SK-N-SH (cell line): ENCODE measurements around the gene CFAP100. TPM values are rescaled to one million over a fixed set of nuclear protein-coding genes. Genes with fewer than 3 reads are reported as not detected.

Source experiments
- CTCF ChIA-PET: fragments of 300-600, 350-600 bp; formaldehyde crosslinking; extraction: SDS; loops from one replicate; lab custom pipeline; 2021; lab: Yijun Ruan, JAX
- POLR2A ChIA-PET: fragments of 350-600 bp; sonication (Branson Sonifier 250); formaldehyde crosslinking; extraction: SDS; loops from one replicate; lab custom pipeline; 2020; ENCODE audit warnings: antibody characterized with exemption, inconsistent platforms; lab: Yijun Ruan, JAX
- DNase-seq: peaks from one replicate; pipeline ENCODE4 v3.0.0; 2012
- H2AFZ ChIP-seq: fragments of 200-600 bp; sonication (generic); 2 replicates; pipeline ENCODE4 v1.8.1; 2016; ENCODE audit warnings: antibody characterized with exemption, mild to moderate bottlenecking, low read depth
- H3F3A ChIP-seq: fragments of 200-600 bp; sonication (generic); replicated peaks from 2 replicates; pipeline ENCODE3; 2016; ENCODE audit warnings: antibody characterized with exemption, mild to moderate bottlenecking; ENCODE audit not compliant: insufficient read depth
- H3K27ac ChIP-seq, 2 experiments: fragments of 200-500 bp in 1 of 2; fragments of 200-600 bp in 1 of 2; sonication (Bioruptor generic) in 1 of 2; sonication (generic), shearing (Covaris generic) in 1 of 2; 2 replicates each; pipeline versions ENCODE4 v1.5.1 to v1.6.1; 2014 to 2016; ENCODE audit warnings: low read depth in 2 of 2, inconsistent platforms in 1 of 2, low read length in 1 of 2, mild to moderate bottlenecking in 1 of 2, mixed read lengths in 1 of 2
- H3K27me3 ChIP-seq: fragments of 200-600 bp; sonication (generic), shearing (Covaris generic); 2 replicates; pipeline ENCODE4 v1.6.1; 2016; ENCODE audit warnings: mixed run types; ENCODE audit not compliant: insufficient read depth
- H3K36me3 ChIP-seq, 2 experiments: fragments of 200-500 bp in 1 of 2; fragments of 200-600 bp in 1 of 2; sonication (Bioruptor generic) in 1 of 2; sonication (generic) in 1 of 2; replicated peaks in 1 of 2; 2 replicates each; pipeline versions ENCODE3 to v1.5.1; 2014 to 2016; ENCODE audit warnings: low read length in 1 of 2, mild to moderate bottlenecking in 1 of 2; ENCODE audit not compliant: insufficient read depth in 2 of 2, control insufficient read depth in 1 of 2
- H3K4me1 ChIP-seq, 2 experiments: fragments of 200-500 bp in 1 of 2; fragments of 200-600 bp in 1 of 2; sonication (Bioruptor generic) in 1 of 2; sonication (generic), shearing (Covaris generic) in 1 of 2; 2 replicates each; pipeline versions ENCODE4 v1.5.1 to v1.6.1; 2014 to 2016; ENCODE audit warnings: low read depth in 1 of 2, low read length in 1 of 2, mixed run types in 1 of 2; ENCODE audit not compliant: insufficient read depth in 2 of 2, control insufficient read depth in 1 of 2
- H3K4me2 ChIP-seq: fragments of 200-600 bp; sonication (generic), shearing (Covaris generic); 2 replicates; pipeline ENCODE4 v1.6.1; 2017; ENCODE audit warnings: mixed run types
- H3K4me3 ChIP-seq, 2 experiments: fragments of 200-500 bp in 1 of 2; fragments of 200-600 bp in 1 of 2; sonication (Bioruptor generic) in 1 of 2; sonication (generic), shearing (Covaris generic) in 1 of 2; 2 replicates each; pipeline versions ENCODE4 v1.5.1 to v1.8.1; 2014 to 2016; ENCODE audit warnings: low read depth in 2 of 2, inconsistent platforms in 1 of 2, low read length in 1 of 2, mild to moderate bottlenecking in 1 of 2, mixed read lengths in 1 of 2, moderate library complexity in 1 of 2
- H3K79me2 ChIP-seq: fragments of 200-600 bp; sonication (generic); 2 replicates; pipeline ENCODE4 v1.8.1; 2017; ENCODE audit warnings: mild to moderate bottlenecking; ENCODE audit not compliant: insufficient read depth
- H3K9ac ChIP-seq: fragments of 200-600 bp; sonication (generic); 2 replicates; pipeline ENCODE4 v1.6.1; 2017; ENCODE audit warnings: mixed run types
- H3K9me2 ChIP-seq: fragments of 200-600 bp; sonication (generic); 2 replicates; pipeline ENCODE4 v1.6.1; 2017; ENCODE audit warnings: mixed run types
- H3K9me3 ChIP-seq: fragments of 200-600 bp; sonication (generic); 2 replicates; pipeline ENCODE4 v1.6.1; 2017; ENCODE audit warnings: mixed run types, mild to moderate bottlenecking, moderate library complexity
- H4K20me1 ChIP-seq: fragments of 200-600 bp; sonication (generic); 2 replicates; pipeline ENCODE4 v1.6.1; 2017; ENCODE audit warnings: mild to moderate bottlenecking, mixed run types; ENCODE audit not compliant: insufficient read depth
- CHD2 ChIP-seq: fragments of 150-350 bp; IDR thresholded peaks from 2 replicates; pipeline ENCODE4 v1.6.1; 2018; ENCODE audit warnings: low read length; ENCODE audit not compliant: partially characterized antibody
- ELF1 ChIP-seq: IDR thresholded peaks from 2 replicates; pipeline ENCODE4 v1.4.0; 2012
- FOXJ3 ChIP-seq: sonication (generic); formaldehyde crosslinking; IDR thresholded peaks from 2 replicates; pipeline ENCODE4 v1.5.1; 2020; ENCODE audit warnings: mild to moderate bottlenecking, missing genetic modification reagents
- FOXM1 ChIP-seq: IDR thresholded peaks from 2 replicates; pipeline ENCODE4 v1.4.0; 2012; ENCODE audit warnings: low read depth, mild to moderate bottlenecking
- MXI1 ChIP-seq: IDR thresholded peaks from 2 replicates; pipeline ENCODE4 v1.6.1; 2012; ENCODE audit warnings: mild to moderate bottlenecking, low read depth, low read length, improper control_type of control experiment
- NFIC ChIP-seq: IDR thresholded peaks from 2 replicates; pipeline ENCODE4 v1.4.0; 2012; ENCODE audit warnings: borderline replicate concordance
- PBX3 ChIP-seq: IDR thresholded peaks from 2 replicates; pipeline ENCODE4; 2012
- RCOR1 ChIP-seq: fragments of 150-350 bp; IDR thresholded peaks from 2 replicates; pipeline ENCODE4 v1.6.1; 2017; ENCODE audit warnings: antibody characterized with exemption, low read length
- SIN3A ChIP-seq: IDR thresholded peaks from 2 replicates; pipeline ENCODE4 v1.6.1; 2012; ENCODE audit warnings: low read depth, mild to moderate bottlenecking, low read length, moderate library complexity, borderline replicate concordance
- TAF1 ChIP-seq: IDR thresholded peaks from 2 replicates; pipeline ENCODE4 v1.6.1; 2012; ENCODE audit warnings: low read depth, mild to moderate bottlenecking, low read length, moderate library complexity, borderline replicate concordance
- WGBS: methylation state at CpG from one replicate; pipeline ENCODE4 v1.1.6; 2017; ENCODE audit warnings: low lambda C conversion rate; 5-methylcytosine and 5-hydroxymethylcytosine counted together
- polyA plus RNA-seq, 3 experiments: library from polyadenylated mRNA; depleted of rRNA; stranded (reverse); fragments of >200 nt; gene quantifications; 2 replicates each; pipeline ENCODE4 v1.2.3, GENCODE V29; 2012
- TF ChIP-seq, protein P1 (sequence below): IDR thresholded peaks from 2 replicates; pipeline ENCODE4 v1.4.0; 2012; ENCODE audit warnings: low read depth, borderline replicate concordance

Gene CFAP100
- polyA plus RNA-seq, 1 of the 3 experiments (the other 2 are of a cell fraction), result not detected

DNA sequence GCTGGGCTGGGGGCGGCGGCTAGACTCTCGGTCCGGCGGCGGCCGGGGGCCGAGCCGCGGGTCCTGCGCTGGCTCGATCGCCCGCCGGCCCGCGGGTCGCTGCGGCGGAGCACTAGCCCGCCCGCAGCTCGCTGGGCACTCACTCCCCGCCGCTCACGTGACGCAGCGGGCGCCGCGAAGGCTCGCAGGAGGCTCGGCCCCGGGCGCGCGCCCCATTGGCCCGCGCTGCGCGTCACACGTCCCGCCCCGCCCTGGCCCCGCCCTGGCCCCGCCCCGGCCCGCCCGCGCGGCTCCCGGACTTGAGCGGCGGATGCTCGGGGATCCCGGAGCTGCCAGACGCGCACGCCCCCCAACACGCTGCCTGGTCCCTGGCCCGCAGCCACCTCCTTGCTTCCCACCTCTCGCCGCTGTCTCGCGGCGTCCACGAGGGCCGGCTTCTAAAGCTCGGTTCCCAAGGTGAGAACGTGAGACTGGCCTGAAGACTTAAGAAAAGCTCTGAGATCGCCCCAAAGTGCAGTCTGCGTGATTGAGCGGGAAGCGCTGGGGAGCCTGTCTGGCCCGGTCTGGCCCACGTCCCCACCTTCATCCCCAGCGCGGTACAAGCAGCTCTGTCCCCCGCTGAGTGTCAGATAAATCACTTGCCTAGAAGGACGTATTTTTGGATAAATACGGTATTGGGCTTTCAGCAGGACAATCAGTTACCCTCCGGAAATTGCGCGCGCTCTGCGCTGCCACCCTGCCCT is 37.2 kb upstream of the CFAP100 start, which contains the start of gene KLF15 (continued):
- TF ChIP-seq PBX3 (no peak), TAF1 (no peak), FOXJ3 (no peak)
- TF ChIP-seq, all 33 proteins: peak for 3

DNA sequence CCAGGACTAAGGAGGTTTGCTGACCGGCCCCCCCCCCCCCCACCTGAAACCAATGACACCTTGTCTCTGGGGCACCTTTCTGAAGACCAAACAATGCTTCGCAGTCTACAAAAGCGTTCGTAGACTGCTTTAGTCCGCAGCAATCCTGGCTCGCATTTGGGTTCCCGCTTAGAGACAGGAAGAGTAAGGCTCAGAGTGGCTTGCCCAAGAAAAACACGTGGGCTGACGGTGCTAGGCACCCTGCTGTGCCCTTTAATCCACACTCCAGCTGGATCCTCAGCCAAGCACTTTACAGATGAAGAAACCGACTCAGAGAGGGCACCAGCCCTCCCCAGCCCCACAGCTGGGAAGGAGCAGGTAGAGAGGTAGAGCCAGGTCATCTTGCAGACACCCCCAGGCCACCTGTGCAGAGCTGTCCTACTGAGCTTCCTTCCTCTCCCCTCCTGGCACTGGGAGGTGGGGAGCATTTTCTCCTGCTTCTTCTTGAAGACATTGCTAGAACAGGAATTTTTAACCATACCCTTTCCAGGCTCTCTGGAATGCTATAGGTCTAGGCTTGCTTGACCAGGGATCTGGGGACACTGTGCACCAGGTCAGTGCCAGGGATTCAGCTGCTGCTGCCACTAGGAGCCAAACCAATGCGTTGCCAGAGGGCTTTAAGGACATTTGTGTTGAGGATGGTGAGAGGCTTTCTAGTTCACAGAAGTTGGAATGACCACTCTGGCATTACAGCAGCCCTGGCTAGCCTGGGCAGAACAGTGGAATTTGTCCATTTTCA is 36.5 kb upstream of the CFAP100 start:
- Histone ChIP-seq H4K20me1 (no peaks in the 10 kb centered on the region), H3K9me2 (no peaks in the 10 kb centered on the region), H3K79me2 (no peaks in the 10 kb centered on the region), H3F3A (no peaks in the 10 kb centered on the region), H3K4me2 (peak overlapping the region; percentile 98), H3K36me3 (no peaks in the 10 kb centered on the region), H3K27ac (no peak overlapping the region), H2AFZ (no peak overlapping the region), H3K4me3 (peak overlapping the region; percentile 58 to 73), H3K9me3 (no peaks in the 10 kb centered on the region), H3K4me1 (peaks cover 0 to 21% of the 10 kb centered on the region in 2 experiments; a peak in 1 of 4 replicates), H3K9ac (no peak overlapping the region)
- ChIA-PET POLR2A (interaction anchor here (0.6 kb wide), 1 partner anchor 8 kb away, joined by 3 read pairs; no protein-coding TSS in a partner anchor), CTCF (interaction anchor here (1.2 to 1.4 kb wide), 3 partner anchors 10 to 32 kb away, joined by 3 to 5 read pairs (median 4); no protein-coding TSS in a partner anchor)
- WGBS, result 23% methylated on average over 6 of the region's 11 CpGs
- TF ChIP-seq MXI1, result 0 out of 2 replicates have a peak, but pooled peaks have one; percentile 32
- no peak for TF ChIP-seq ELF1
- TF ChIP-seq, all 33 proteins: peak for 1
- H3K27me3 ChIP-seq, result peaks cover 50% of the 10 kb centered on the region
- no peak for DNase-seq

DNA sequence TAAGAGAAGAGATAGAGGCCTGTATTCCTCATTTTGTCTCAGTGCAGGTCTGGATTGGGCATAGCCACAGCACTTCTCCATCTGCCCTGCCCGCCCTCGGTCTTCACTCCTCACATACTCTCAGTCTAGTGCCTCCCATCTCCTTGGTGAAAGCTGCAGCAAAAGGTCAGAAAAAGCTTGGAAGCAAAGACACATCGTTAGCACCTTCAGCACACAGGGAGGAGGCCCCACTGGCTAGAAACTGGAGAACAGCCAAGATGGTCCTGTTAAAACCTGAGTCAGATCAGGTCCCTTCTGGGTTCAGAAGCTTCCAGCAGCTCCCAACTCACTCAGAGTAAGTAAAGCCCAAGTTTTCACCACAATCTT is 35.9 kb upstream of the CFAP100 start:
- ChIA-PET CTCF (interaction anchor here (1.2 to 1.4 kb wide), 2 partner anchors 30 to 31 kb away, joined by 3 to 4 read pairs; no protein-coding TSS in a partner anchor), POLR2A (interaction anchor here (0.6 kb wide), 1 partner anchor 9 kb away, joined by 3 read pairs; no protein-coding TSS in a partner anchor)
- H3K79me2 ChIP-seq, result no peaks in the 10 kb centered on the region
- H3F3A ChIP-seq, result no peaks in the 10 kb centered on the region
- no peak for TF ChIP-seq FOXM1
- no peak for TF ChIP-seq SIN3A
- no peak for TF ChIP-seq NFIC
- TF ChIP-seq RCOR1, result no peak
- TF ChIP-seq, protein P1, sequence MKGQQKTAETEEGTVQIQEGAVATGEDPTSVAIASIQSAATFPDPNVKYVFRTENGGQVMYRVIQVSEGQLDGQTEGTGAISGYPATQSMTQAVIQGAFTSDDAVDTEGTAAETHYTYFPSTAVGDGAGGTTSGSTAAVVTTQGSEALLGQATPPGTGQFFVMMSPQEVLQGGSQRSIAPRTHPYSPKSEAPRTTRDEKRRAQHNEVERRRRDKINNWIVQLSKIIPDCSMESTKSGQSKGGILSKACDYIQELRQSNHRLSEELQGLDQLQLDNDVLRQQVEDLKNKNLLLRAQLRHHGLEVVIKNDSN, result no peak
- no peak for TF ChIP-seq TAF1
- no peak for TF ChIP-seq CHD2
- TF ChIP-seq MXI1, result no peak
- no peaks in the 10 kb centered on the region for H3K9me3 ChIP-seq
- no peak overlapping the region for H3K4me3 ChIP-seq
- H2AFZ ChIP-seq, result no peak overlapping the region
- no peaks in the 10 kb centered on the region for H3K36me3 ChIP-seq
- no peaks in the 10 kb centered on the region for H3K9me2 ChIP-seq
- H3K4me2 ChIP-seq, result no peak overlapping the region
- peaks cover 50% of the 10 kb centered on the region for H3K27me3 ChIP-seq
- H4K20me1 ChIP-seq, result no peaks in the 10 kb centered on the region
- H3K9ac ChIP-seq, result no peak overlapping the region
- DNase-seq, result no peak
- H3K27ac ChIP-seq, result no peak overlapping the region
- 75% methylated on average over 3 of the region's 3 CpGs for WGBS
- H3K4me1 ChIP-seq, result peaks cover 0 to 21% of the 10 kb centered on the region in 2 experiments; a peak in 1 of 4 replicates
